HEK293 (cell line): ENCODE measurements around the gene KRT32.

ENCODE experiments used
- CTCF ChIA-PET: fragments of 350-600 bp; formaldehyde crosslinking; extraction: SDS; loops from one replicate; lab custom pipeline; 2021; ENCODE audit warnings: antibody characterized with exemption; lab: Yijun Ruan, JAX
- POLR2A ChIA-PET: fragments of 300-600 bp; formaldehyde crosslinking; extraction: SDS; loops from one replicate; lab custom pipeline; 2020; ENCODE audit warnings: antibody characterized with exemption, inconsistent platforms; lab: Yijun Ruan, JAX
- H3K27ac ChIP-seq: fragments of 200-500 bp; sonication (Bioruptor generic); 2 replicates; pipeline ENCODE4 v1.5.1; 2014; ENCODE audit warnings: low read depth, low read length, control low read depth, inconsistent platforms; ENCODE audit errors: extremely low read depth
- H3K36me3 ChIP-seq, 2 experiments: fragments of 200-500 bp in 1 of 2; sonication (Bioruptor generic) in 1 of 2; 1 replicate in 1 of 2; 2 replicates in 1 of 2; pipeline ENCODE4 v1.5.1; 2014 to 2017; ENCODE audit warnings: inconsistent platforms in 2 of 2, low read length in 2 of 2; ENCODE audit not compliant: control insufficient read depth in 2 of 2, insufficient read depth in 1 of 2
- H3K4me1 ChIP-seq: fragments of 200-500 bp; sonication (Bioruptor generic); 2 replicates; pipeline ENCODE4 v1.5.1; 2014; ENCODE audit warnings: mild to moderate bottlenecking, low read length, inconsistent platforms; ENCODE audit not compliant: control insufficient read depth, insufficient read depth
- H3K4me3 ChIP-seq: 2 replicates; pipeline ENCODE4 v1.5.1; 2011; ENCODE audit warnings: low read depth, mild to moderate bottlenecking, control low read depth, low read length, moderate library complexity
- H3K9me3 ChIP-seq: fragments of 200-500 bp; sonication (Bioruptor generic); 2 replicates; pipeline ENCODE4 v1.5.1; 2014; ENCODE audit warnings: low read depth, low read length, inconsistent platforms; ENCODE audit not compliant: control insufficient read depth, insufficient read depth
- BCL11B ChIP-seq: fragments of 450-650 bp; formaldehyde crosslinking; IDR thresholded peaks from 2 replicates; pipeline ENCODE4 v1.5.1; 2016; ENCODE audit warnings: low read depth, missing biosample characterization, missing genetic modification characterization
- KLF10 ChIP-seq: fragments of 450-650 bp; IDR thresholded peaks from 2 replicates; pipeline ENCODE4 v1.5.1; 2018; ENCODE audit warnings: missing biosample characterization, mild to moderate bottlenecking, missing genetic modification characterization
- ZBTB17 ChIP-seq: fragments of 450-650 bp; formaldehyde crosslinking; IDR thresholded peaks from 2 replicates; pipeline ENCODE4 v1.5.1; 2016; ENCODE audit warnings: missing biosample characterization, missing genetic modification characterization
- ZBTB49 ChIP-seq: fragments of 450-650 bp; formaldehyde crosslinking; IDR thresholded peaks from 2 replicates; pipeline ENCODE4 v1.5.1; 2016; ENCODE audit warnings: missing biosample characterization, missing genetic modification characterization, low read depth
- ZBTB6 ChIP-seq: fragments of 450-650 bp; formaldehyde crosslinking; IDR thresholded peaks from 2 replicates; pipeline ENCODE4 v1.5.1; 2017; ENCODE audit warnings: missing biosample characterization, missing genetic modification characterization
- ZFHX2 ChIP-seq: fragments of 450-650 bp; formaldehyde crosslinking; conservative IDR thresholded peaks from 2 replicates; pipeline ENCODE4 v1.5.1; 2016; ENCODE audit warnings: missing biosample characterization, missing genetic modification characterization
- ZNF114 ChIP-seq: fragments of 450-650 bp; formaldehyde crosslinking; IDR thresholded peaks from 2 replicates; pipeline ENCODE4 v1.5.0; 2017; ENCODE audit warnings: missing biosample characterization, missing genetic modification characterization
- ZNF211 ChIP-seq: fragments of 450-650 bp; formaldehyde crosslinking; IDR thresholded peaks from 2 replicates; pipeline ENCODE4 v1.5.1; 2016; ENCODE audit warnings: low read depth, missing biosample characterization, missing genetic modification characterization
- ZNF223 ChIP-seq: fragments of 450-650 bp; formaldehyde crosslinking; IDR thresholded peaks from 2 replicates; pipeline ENCODE4 v1.5.1; 2016; ENCODE audit warnings: missing biosample characterization, missing genetic modification characterization
- ZNF23 ChIP-seq: fragments of 450-650 bp; formaldehyde crosslinking; IDR thresholded peaks from 2 replicates; pipeline ENCODE4 v1.5.1; 2016; ENCODE audit warnings: missing biosample characterization, missing genetic modification characterization, borderline replicate concordance
- ZNF311 ChIP-seq: fragments of 450-650 bp; formaldehyde crosslinking; IDR thresholded peaks from 2 replicates; pipeline ENCODE4 v1.5.1; 2017; ENCODE audit warnings: missing biosample characterization, missing genetic modification characterization, borderline replicate concordance
- ZNF423 ChIP-seq: fragments of 450-650 bp; formaldehyde crosslinking; IDR thresholded peaks from 2 replicates; pipeline ENCODE4 v1.5.1; 2016; ENCODE audit warnings: missing biosample characterization, missing genetic modification characterization
- ZNF426 ChIP-seq: fragments of 450-650 bp; formaldehyde crosslinking; IDR thresholded peaks from 2 replicates; pipeline ENCODE4 v1.5.1; 2017; ENCODE audit warnings: missing biosample characterization, missing genetic modification characterization, mild to moderate bottlenecking, inconsistent platforms, moderate library complexity
- ZNF433 ChIP-seq: fragments of 450-650 bp; formaldehyde crosslinking; IDR thresholded peaks from 2 replicates; pipeline ENCODE4 v1.5.1; 2016; ENCODE audit warnings: missing biosample characterization, missing genetic modification characterization, low read depth
- ZNF449 ChIP-seq: fragments of 450-650 bp; formaldehyde crosslinking; IDR thresholded peaks from 2 replicates; pipeline ENCODE4 v1.5.1; 2017; ENCODE audit warnings: missing biosample characterization, mild to moderate bottlenecking, missing genetic modification characterization, moderate library complexity
- ZNF501 ChIP-seq: fragments of 450-650 bp; formaldehyde crosslinking; IDR thresholded peaks from 2 replicates; pipeline ENCODE4 v1.5.1; 2016; ENCODE audit warnings: missing biosample characterization, missing genetic modification characterization
- ZNF600 ChIP-seq: fragments of 450-650 bp; formaldehyde crosslinking; IDR thresholded peaks from 2 replicates; pipeline ENCODE4 v1.5.1; 2016; ENCODE audit warnings: missing biosample characterization, missing genetic modification characterization
- ZNF664 ChIP-seq: fragments of 450-650 bp; formaldehyde crosslinking; IDR thresholded peaks from 2 replicates; pipeline ENCODE4 v1.5.1; 2016; ENCODE audit warnings: missing biosample characterization, missing genetic modification characterization
- ZNF704 ChIP-seq: fragments of 450-650 bp; formaldehyde crosslinking; IDR thresholded peaks from 2 replicates; pipeline ENCODE4 v1.5.1; 2016; ENCODE audit warnings: missing biosample characterization, missing genetic modification characterization
- ZNF707 ChIP-seq: fragments of 450-650 bp; formaldehyde crosslinking; IDR thresholded peaks from 2 replicates; pipeline ENCODE4 v1.5.1; 2016; ENCODE audit warnings: missing biosample characterization, missing genetic modification characterization
- ZNF747 ChIP-seq: fragments of 450-650 bp; formaldehyde crosslinking; IDR thresholded peaks from 2 replicates; pipeline ENCODE4 v1.5.1; 2016; ENCODE audit warnings: missing biosample characterization, missing genetic modification characterization

Gene KRT32

GRCh38 chr17:41499714-41500113, 32.5 kb upstream of the KRT32 start:
- no peak overlapping the region for H3K4me3 ChIP-seq
- peaks cover 7% of the 10 kb centered on the region; the same call in 1 of the 2 replicates for H3K4me1 ChIP-seq
- H3K36me3 ChIP-seq, result no peaks in the 10 kb centered on the region
- CTCF ChIA-PET, result interaction anchor here (0.6 to 1.4 kb wide), 6 partner anchors 13 to 693 kb away, joined by 3 to 7 read pairs (median 4); no protein-coding TSS in a partner anchor
- TF ChIP-seq ZBTB49 (tag by site-specific recombination) (no peak), ZNF704 (no peak), ZFHX2 (no peak), ZNF600 (no peak), ZNF501 (no peak), ZNF23 (tag by site-specific recombination) (no peak), ZNF211 (tag by site-specific recombination) (no peak), ZNF114 (no peak), ZNF433 (tag by site-specific recombination) (no peak), ZBTB6 (tag by site-specific recombination) (no peak), ZNF223 (tag by site-specific recombination) (no peak), ZNF449 (tag by site-specific recombination) (no peak), ZNF423 (tag by site-specific recombination) (no peak), ZNF311 (no peak), ZNF747 (tag by site-specific recombination) (no peak), ZNF426 (no peak), KLF10 (tag by site-specific recombination) (no peak)
- TF ChIP-seq, all 188 proteins: peak for 0
- POLR2A ChIA-PET, result no interaction called here
- no peaks in the 10 kb centered on the region for H3K9me3 ChIP-seq
- H3K27ac ChIP-seq, result no peak overlapping the region

GRCh38 chr17:41498276-41498675, 31.1 kb upstream of the KRT32 start:
- no peaks in the 10 kb centered on the region for H3K9me3 ChIP-seq
- TF ChIP-seq BCL11B (tag by site-specific recombination) (no peak), ZNF707 (tag by site-specific recombination) (no peak), ZBTB17 (peak; percentile 59), ZNF664 (tag by site-specific recombination) (peak; percentile 96)
- CTCF ChIA-PET, result interaction anchor here (0.6 to 3.1 kb wide), 13 partner anchors 10 to 689 kb away, joined by 3 to 25 read pairs (median 4); partner anchors contain the start of gene KRT35
- POLR2A ChIA-PET, result no interaction called here
- no peaks in the 10 kb centered on the region for H3K36me3 ChIP-seq
- peaks cover 2% of the 10 kb centered on the region for H3K4me1 ChIP-seq
- no peak overlapping the region for H3K27ac ChIP-seq
- H3K4me3 ChIP-seq, result no peak overlapping the region
